HEK293 (cell line): ENCODE data around the gene MRPL55.

ENCODE experiments used
- CTCF ChIP-seq: fragments of 450-650 bp; formaldehyde crosslinking; IDR thresholded peaks from 2 replicates; pipeline ENCODE4 v1.5.1; 2016; ENCODE audit warnings: missing biosample characterization, missing genetic modification characterization
- REST ChIP-seq: fragments of 450-650 bp; formaldehyde crosslinking; IDR thresholded peaks from 2 replicates; pipeline ENCODE4 v1.5.1; 2016; ENCODE audit warnings: missing biosample characterization, missing genetic modification characterization
- TCF7L2 ChIP-seq: IDR thresholded peaks from 2 replicates; pipeline ENCODE4 v1.6.1; 2011; ENCODE audit warnings: low read depth, mild to moderate bottlenecking, inconsistent platforms, low read length, moderate library complexity, borderline replicate concordance
- ZBTB8A ChIP-seq: fragments of 450-650 bp; formaldehyde crosslinking; IDR thresholded peaks from 2 replicates; pipeline ENCODE4 v1.5.1; 2016; ENCODE audit warnings: missing biosample characterization, missing genetic modification characterization
- ZNF138 ChIP-seq: fragments of 450-650 bp; formaldehyde crosslinking; IDR thresholded peaks from 2 replicates; pipeline ENCODE4 v1.5.1; 2016; ENCODE audit warnings: missing biosample characterization, missing genetic modification characterization, borderline replicate concordance
- ZNF184 ChIP-seq: fragments of 450-650 bp; IDR thresholded peaks from 2 replicates; pipeline ENCODE4 v1.5.1; 2018; ENCODE audit warnings: missing biosample characterization, mild to moderate bottlenecking, missing genetic modification characterization
- ZNF416 ChIP-seq: fragments of 450-650 bp; formaldehyde crosslinking; IDR thresholded peaks from 2 replicates; pipeline ENCODE4 v1.5.1; 2016; ENCODE audit warnings: missing biosample characterization, missing genetic modification characterization
- ZNF629 ChIP-seq: fragments of 450-650 bp; formaldehyde crosslinking; IDR thresholded peaks from 2 replicates; pipeline ENCODE4 v1.5.1; 2017; ENCODE audit warnings: missing biosample characterization, missing genetic modification characterization

- TF ChIP-seq CTCF (tag by site-specific recombination) (no peak), TCF7L2 (no peak), ZNF629 (tag by site-specific recombination) (no peak), ZNF416 (tag by site-specific recombination) (no peak), ZNF138 (tag by site-specific recombination) (no peak), ZBTB8A (no peak), REST (tag by site-specific recombination) (no peak), ZNF184 (tag by site-specific recombination) (no peak)
Observed at GRCh38 chr1:228112167-228112566, 3.1 kb upstream of the MRPL55 start.
